ENCODE results near the gene SULT1B1.

The SULT1B1 gene

DNA sequence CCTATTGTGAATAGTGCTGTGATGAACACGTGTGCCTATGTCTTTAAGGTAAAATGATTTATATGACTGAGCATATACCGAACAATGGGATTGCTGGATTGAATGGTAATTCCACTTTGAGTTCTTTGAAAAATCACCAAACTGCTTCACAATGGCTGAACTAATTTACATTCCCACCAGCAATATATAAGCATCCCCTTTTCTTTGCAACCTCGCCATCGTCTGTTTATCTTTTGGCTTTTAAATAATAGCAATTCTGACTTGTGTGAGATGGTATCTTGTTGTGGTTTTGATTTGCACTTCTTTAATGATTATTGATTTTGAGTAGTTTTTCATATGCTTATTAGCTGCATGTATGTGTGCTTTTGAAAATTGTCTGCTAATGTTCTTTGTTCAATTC, 75.6 kb downstream of the SULT1B1 start:
- DNase-seq, result no peak

Measured in hematopoietic multipotent progenitor cell treated with erythropoietin and hydrocortisone succinate and interleukin-3 and kit ligand, for 4 days (in vitro differentiated cells).